ENCODE data around the gene VAMP4. TPM values are rescaled to one million over a fixed set of nuclear protein-coding genes. Genes with fewer than 3 reads are reported as not detected.

Gene VAMP4
- polyA plus RNA-seq, 1 donor = 9.9 TPM

DNA sequence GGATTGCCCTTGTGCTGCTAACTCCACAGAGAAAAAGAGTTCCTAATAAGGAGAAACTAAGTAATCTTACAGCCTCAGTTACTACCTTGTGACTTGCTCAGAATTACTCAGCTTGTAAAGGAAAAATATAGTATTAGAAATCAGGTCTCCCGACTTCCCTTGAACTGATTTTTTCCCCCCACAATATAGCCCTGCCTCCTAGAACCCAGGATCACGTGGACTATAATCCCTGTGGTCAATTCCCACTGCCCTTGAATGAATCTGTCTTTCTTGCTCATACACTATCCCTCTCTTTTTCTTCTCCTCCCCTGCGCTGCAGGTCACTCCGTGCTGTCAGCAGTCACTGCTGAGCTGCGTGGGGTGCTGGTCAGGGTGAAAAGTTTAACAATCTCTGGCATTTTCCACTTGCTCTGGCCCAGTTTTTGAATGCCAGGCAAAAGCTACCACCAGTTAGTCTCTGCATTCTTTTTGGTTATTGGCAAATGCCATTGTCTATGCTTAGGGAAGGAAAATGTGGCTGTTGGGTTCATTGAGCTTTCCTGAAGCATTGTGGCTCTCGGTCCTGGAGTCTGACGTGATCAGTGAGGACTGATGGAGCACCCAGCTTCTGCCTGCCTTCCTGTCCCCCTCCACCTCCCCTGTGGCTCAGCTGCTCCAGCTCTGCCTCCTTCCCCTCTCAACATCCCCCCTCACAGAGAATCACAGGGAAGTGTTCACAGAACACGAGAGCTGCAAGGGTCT, 87.5 kb downstream of the VAMP4 start:
- H3K36me3 ChIP-seq (ENCODE audit: control insufficient read depth, insufficient read depth, low read length) = no peaks in the 10 kb centered on the region

DNA sequence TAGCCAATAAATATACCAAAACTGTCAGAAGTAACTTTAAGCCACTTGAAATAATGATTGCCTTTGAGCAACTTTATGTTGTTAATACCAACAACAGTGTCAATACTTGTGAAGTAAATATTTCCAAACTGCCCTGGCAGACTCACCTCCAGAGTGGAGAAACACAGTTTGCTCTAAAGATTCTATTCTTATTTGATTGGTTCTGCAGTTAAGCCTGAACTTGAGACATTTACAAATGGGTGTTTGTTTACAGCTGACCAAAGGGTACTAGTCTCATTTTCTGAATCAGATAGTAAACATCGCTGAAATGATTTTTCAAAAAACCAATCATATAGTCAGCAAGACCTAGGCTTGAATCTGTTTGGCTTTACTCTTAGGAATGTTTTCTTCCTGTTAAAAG, 88.1 kb downstream of the VAMP4 start:
- WGBS (ENCODE audit: insufficient coverage, low lambda C conversion rate) = no CpG with 5 or more reads among the region's 1 CpG
- H3K27me3 ChIP-seq (ENCODE audit: control insufficient read depth, insufficient read depth, low read length) = peaks cover 3% of the 10 kb centered on the region
- no peak overlapping the region for H3K4me3 ChIP-seq (ENCODE audit: low read length)
- no peaks in the 10 kb centered on the region for H3K9me3 ChIP-seq (ENCODE audit: control insufficient read depth, low read depth, low read length)
- H3K4me1 ChIP-seq (ENCODE audit: control insufficient read depth, insufficient read depth, low read length) = peaks cover 17% of the 10 kb centered on the region
- no peaks in the 10 kb centered on the region for H3K36me3 ChIP-seq (ENCODE audit: control insufficient read depth, insufficient read depth, low read length)
- DNase-seq = no peak
- H3K27ac ChIP-seq (ENCODE audit: low read length) = no peak overlapping the region

More for the DNA sequence above, 87.5 kb downstream of the VAMP4 start:
- Histone ChIP-seq H3K27ac (ENCODE audit: low read length) (peak overlapping the region; percentile 49), H3K4me1 (ENCODE audit: control insufficient read depth, insufficient read depth, low read length) (peaks cover 17% of the 10 kb centered on the region), H3K9me3 (ENCODE audit: control insufficient read depth, low read depth, low read length) (no peaks in the 10 kb centered on the region), H3K27me3 (ENCODE audit: control insufficient read depth, insufficient read depth, low read length) (peaks cover 3% of the 10 kb centered on the region), H3K4me3 (ENCODE audit: low read length) (no peak overlapping the region)
- no CpG with 5 or more reads among the region's 8 CpGs for WGBS (ENCODE audit: insufficient coverage, low lambda C conversion rate)
- peak in 1 of 2 donors; percentile 17 for DNase-seq

DNA sequence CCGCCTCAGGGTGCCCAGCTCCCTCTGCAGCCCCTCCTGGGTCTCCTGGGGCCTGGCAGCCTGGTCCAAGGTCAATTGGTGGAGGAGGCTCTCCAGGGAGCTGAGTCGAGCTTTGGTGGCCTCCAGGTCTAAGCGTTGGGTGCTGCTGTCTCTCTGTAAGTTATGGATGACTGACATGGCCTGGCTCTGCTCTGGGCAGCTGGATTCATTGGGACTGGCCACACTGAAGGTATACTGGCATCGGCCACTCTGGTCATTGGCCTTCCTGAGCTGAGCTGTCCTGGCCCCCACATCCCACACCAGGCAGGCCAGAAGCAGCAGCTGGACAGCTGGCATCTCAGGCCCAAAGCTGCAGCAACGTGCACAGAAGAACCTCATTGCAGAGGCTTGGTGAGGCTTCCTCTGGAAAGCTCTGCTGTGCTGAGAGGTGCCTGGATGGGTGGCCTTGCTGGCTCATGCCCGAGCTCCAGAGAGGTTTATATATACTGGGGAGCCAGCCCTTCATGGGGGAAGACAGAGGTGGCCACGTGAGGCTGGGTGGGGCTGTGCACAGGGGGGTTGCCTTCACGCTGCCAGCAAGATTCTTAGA, 89.5 kb downstream of the VAMP4 start, which contains the start of gene MYOC:
Gene MYOC, minus strand, starts transcription at position 455 of the 589 bp plus-strand sequence. Its CDS starts 77 bp downstream, at position 378.
- no peaks in the 10 kb centered on the region for H3K36me3 ChIP-seq (ENCODE audit: control insufficient read depth, insufficient read depth, low read length)
- H3K9me3 ChIP-seq (ENCODE audit: control insufficient read depth, low read depth, low read length) = no peaks in the 10 kb centered on the region
- no CpG with 5 or more reads among the region's 8 CpGs for WGBS (ENCODE audit: insufficient coverage, low lambda C conversion rate)
- H3K27me3 ChIP-seq (ENCODE audit: control insufficient read depth, insufficient read depth, low read length) = peaks cover 3% of the 10 kb centered on the region
- no peak within 1 kb of the TSS for H3K27ac ChIP-seq (ENCODE audit: low read length)
- H3K4me3 ChIP-seq (ENCODE audit: low read length) = no peak within 1 kb of the TSS
- no peak for DNase-seq
- peaks cover 17% of the 10 kb centered on the region for H3K4me1 ChIP-seq (ENCODE audit: control insufficient read depth, insufficient read depth, low read length)

Other genes with a start within 250 kb of the VAMP4 start
- gene MYOCOS, start 119.8 kb downstream of the VAMP4 start, polyA plus RNA-seq = not detected
- 0.60 TPM for gene MYOC, start 89.4 kb downstream of the VAMP4 start, polyA plus RNA-seq
- 28.2 TPM for gene METTL13, start 39.6 kb upstream of the VAMP4 start, polyA plus RNA-seq
- gene DNM3, start 99.4 kb upstream of the VAMP4 start, polyA plus RNA-seq = 2.2 TPM